Activated B cell treated with CpG ODN at 0.5 μM for 24 hours (primary cell): ENCODE measurements around the gene ZNF212. TPM values are rescaled to one million over a fixed set of nuclear protein-coding genes. Genes with fewer than 3 reads are reported as not detected.

Source experiments
- ATAC-seq: fragments of 200-7000 bp; cut with Tn5 transposase; one replicate; pipeline ENCODE4 v1.10.0; 2021; ENCODE audit warnings: low read depth, mild to moderate bottlenecking, moderate library complexity
- CTCF ChIA-PET: fragments of 350-600 bp; sonication (Branson Sonifier 250); formaldehyde crosslinking; loops from one replicate; lab custom pipeline; 2021; ENCODE audit warnings: antibody characterized with exemption; lab: Charles Lee
- POLR2A ChIA-PET: fragments of 350-600 bp; sonication (Branson Sonifier 250); formaldehyde crosslinking; loops from one replicate; lab custom pipeline; 2021; ENCODE audit warnings: antibody characterized with exemption; lab: Charles Lee
- DNase-seq: peaks from one replicate; pipeline ENCODE4 v3.0.0; 2022
- H3K27ac Mint-ChIP-seq: one replicate; pipeline ENCODE4 v1.8.0; 2020; ENCODE audit warnings: mixed read lengths
- H3K27me3 Mint-ChIP-seq: one replicate; pipeline ENCODE4 v1.8.0; 2021; ENCODE audit warnings: mixed read lengths
- H3K36me3 Mint-ChIP-seq: one replicate; pipeline ENCODE4 v1.8.0; 2021; ENCODE audit warnings: low read depth, mixed read lengths
- H3K4me1 Mint-ChIP-seq: one replicate; pipeline ENCODE4 v1.8.0; 2021; ENCODE audit warnings: mixed read lengths
- H3K4me3 Mint-ChIP-seq: one replicate; pipeline ENCODE4 v1.8.0; 2020; ENCODE audit warnings: mild to moderate bottlenecking, mixed read lengths
- H3K9me3 Mint-ChIP-seq: one replicate; pipeline ENCODE4 v1.8.0; 2020; ENCODE audit warnings: mixed read lengths
- intact Hi-C: fragments of 100-400 bp; cut with micrococcal nuclease; formaldehyde crosslinking; loops from one replicate; pipeline ENCODE4 v1.15.1; 2024
- total RNA-seq: library from RNA; stranded (reverse); gene quantifications from 2 replicates; pipeline ENCODE4 v1.2.3, GENCODE V29; 2022
- TF ChIP-seq, protein P1 (sequence below): fragments of 200-600 bp; IDR thresholded peaks from one replicate; pipeline ENCODE4 v1.8.0; 2022; ENCODE audit warnings: antibody characterized with exemption, mild to moderate bottlenecking

ZNF212 gene
- total RNA-seq, 1 donor from 2014 or later, result 21.0 TPM

DNA sequence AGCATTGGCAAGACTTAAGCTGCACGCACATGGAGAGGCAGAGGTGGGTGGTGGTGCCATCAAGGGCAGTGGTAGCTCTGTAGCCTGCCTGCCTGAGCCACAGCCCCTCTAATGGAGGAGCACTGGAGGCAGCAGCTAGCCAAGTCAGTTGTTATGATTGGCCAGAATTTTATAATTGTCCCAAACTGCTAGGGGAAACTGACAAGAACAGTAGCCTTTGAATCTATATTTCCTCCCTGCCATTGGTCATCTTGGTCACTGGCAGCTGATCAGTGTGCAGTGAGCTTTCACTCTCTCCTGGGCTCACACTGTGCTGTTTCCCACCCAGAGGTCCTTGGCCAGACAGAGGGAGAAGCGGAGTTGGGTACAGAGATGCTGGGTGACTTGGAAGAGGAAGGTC, 12.9 kb downstream of the ZNF212 start:
- Mint-ChIP-seq H3K4me1 (peaks cover 12% of the 10 kb centered on the region), H3K36me3 (peaks cover 56% of the 10 kb centered on the region), H3K4me3 (no peak overlapping the region), H3K27me3 (no peaks in the 10 kb centered on the region), H3K27ac (no peak overlapping the region), H3K9me3 (no peaks in the 10 kb centered on the region)
- ChIA-PET POLR2A (interaction anchor here (0.7 kb wide), 1 partner anchor 1184 kb away, joined by 7 read pairs; no protein-coding TSS in a partner anchor), CTCF (interaction anchor here (0.8 to 1.3 kb wide), 2 partner anchors 9 kb away, joined by 3 to 4 read pairs; partner anchors contain the start of gene ZNF783)
- intact Hi-C loops, result no loop called here
- ATAC-seq (no peak), DNase-seq (no peak)
- TF ChIP-seq, protein P1, sequence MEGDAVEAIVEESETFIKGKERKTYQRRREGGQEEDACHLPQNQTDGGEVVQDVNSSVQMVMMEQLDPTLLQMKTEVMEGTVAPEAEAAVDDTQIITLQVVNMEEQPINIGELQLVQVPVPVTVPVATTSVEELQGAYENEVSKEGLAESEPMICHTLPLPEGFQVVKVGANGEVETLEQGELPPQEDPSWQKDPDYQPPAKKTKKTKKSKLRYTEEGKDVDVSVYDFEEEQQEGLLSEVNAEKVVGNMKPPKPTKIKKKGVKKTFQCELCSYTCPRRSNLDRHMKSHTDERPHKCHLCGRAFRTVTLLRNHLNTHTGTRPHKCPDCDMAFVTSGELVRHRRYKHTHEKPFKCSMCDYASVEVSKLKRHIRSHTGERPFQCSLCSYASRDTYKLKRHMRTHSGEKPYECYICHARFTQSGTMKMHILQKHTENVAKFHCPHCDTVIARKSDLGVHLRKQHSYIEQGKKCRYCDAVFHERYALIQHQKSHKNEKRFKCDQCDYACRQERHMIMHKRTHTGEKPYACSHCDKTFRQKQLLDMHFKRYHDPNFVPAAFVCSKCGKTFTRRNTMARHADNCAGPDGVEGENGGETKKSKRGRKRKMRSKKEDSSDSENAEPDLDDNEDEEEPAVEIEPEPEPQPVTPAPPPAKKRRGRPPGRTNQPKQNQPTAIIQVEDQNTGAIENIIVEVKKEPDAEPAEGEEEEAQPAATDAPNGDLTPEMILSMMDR, result no peak

DNA sequence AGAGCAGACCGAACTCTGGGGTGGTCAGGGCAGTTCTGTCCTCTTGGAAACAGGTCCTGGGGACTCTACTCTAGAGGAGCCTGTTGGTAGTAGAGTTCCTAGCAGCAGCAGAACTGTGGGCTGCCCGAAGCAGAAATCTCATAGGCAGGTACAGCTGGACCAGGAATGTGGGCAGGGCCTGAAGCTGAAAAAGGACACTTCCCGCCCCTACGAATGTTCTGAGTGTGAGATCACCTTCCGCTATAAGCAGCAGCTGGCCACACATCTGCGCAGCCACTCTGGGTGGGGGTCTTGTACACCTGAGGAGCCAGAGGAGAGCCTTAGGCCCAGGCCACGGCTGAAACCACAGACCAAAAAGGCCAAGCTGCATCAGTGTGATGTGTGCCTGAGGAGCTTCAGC, 14.2 kb downstream of the ZNF212 start:
- intact Hi-C loops, result no loop called here
- H3K27me3 Mint-ChIP-seq, result no peaks in the 10 kb centered on the region
- ATAC-seq (no peak), DNase-seq (no peak)
- CTCF ChIA-PET, result interaction anchor here (1.3 kb wide), 1 partner anchor 8 kb away, joined by 3 read pairs; no protein-coding TSS in a partner anchor
- no peak overlapping the region for H3K4me3 Mint-ChIP-seq
- TF ChIP-seq, protein P1, result no peak
- H3K4me1 Mint-ChIP-seq, result peaks cover 2% of the 10 kb centered on the region
- POLR2A ChIA-PET, result no interaction called here
- peaks cover 48% of the 10 kb centered on the region for H3K36me3 Mint-ChIP-seq
- no peaks in the 10 kb centered on the region for H3K9me3 Mint-ChIP-seq
- no peak overlapping the region for H3K27ac Mint-ChIP-seq

DNA sequence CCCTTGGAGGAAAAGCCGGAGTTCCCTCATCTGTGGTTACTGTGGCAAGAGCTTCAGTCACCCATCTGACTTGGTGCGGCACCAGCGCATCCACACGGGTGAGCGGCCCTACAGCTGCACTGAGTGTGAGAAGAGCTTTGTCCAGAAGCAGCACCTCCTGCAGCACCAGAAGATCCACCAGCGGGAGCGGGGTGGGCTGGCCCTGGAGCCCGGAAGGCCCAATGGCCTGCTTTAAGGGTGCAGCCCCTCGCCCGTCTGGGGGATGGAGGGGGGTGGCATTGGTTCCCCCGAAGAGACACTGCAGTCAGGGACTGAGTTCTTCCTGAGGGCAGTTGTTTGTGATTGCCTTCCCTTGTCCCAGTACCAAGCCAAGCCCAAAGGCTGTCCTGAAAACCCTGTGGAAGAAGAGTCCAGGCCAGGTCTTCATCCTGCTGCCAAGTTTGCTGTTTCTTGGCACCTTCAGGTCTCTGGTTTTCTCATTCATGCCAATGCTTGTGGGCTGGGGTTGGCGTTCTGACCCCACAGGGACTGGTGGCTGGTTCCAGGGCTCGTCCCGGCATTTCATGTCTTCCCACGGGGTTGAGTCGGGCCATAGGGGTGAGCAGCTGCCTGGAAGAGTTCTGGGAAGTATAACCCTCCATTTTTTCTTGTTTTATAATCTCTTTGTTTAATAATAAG, 14.9 kb downstream of the ZNF212 start:
- TF ChIP-seq, protein P1, result no peak
- POLR2A ChIA-PET, result no interaction called here
- H3K27ac Mint-ChIP-seq, result no peak overlapping the region

DNA sequence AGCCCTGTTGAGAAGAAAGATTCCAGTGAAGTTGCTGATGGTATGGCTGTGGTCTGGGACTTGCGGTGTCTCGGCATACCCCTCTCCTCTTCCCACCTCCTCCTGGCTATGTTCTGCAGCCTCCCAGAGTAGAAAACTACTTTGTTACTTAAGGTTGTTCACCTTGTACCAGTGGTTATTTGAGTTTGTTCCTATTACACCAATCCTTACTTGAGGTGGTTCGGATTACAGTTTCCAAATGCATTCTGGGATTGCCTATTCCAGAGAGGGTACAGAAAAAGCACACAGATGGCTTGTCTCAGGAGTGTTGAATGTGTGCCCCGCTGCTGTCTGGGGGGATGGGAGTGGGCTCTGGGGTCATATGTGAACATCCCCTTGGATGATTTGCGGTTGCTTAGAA, 15.7 kb downstream of the ZNF212 start:
- DNase-seq, result no peak
- no peaks in the 10 kb centered on the region for H3K4me1 Mint-ChIP-seq
- H3K27me3 Mint-ChIP-seq, result no peaks in the 10 kb centered on the region
- no peak overlapping the region for H3K4me3 Mint-ChIP-seq
- TF ChIP-seq, protein P1, result no peak
- CTCF ChIA-PET, result no interaction called here
- peaks cover 45% of the 10 kb centered on the region for H3K36me3 Mint-ChIP-seq
- no peak for ATAC-seq
- intact Hi-C loops, result no loop called here
- no peaks in the 10 kb centered on the region for H3K9me3 Mint-ChIP-seq
- H3K27ac Mint-ChIP-seq, result no peak overlapping the region
- POLR2A ChIA-PET, result no interaction called here

More for the DNA sequence above, 14.9 kb downstream of the ZNF212 start:
- H3K4me3 Mint-ChIP-seq, result no peak overlapping the region
- no peaks in the 10 kb centered on the region for H3K9me3 Mint-ChIP-seq
- H3K36me3 Mint-ChIP-seq, result peaks cover 48% of the 10 kb centered on the region
- intact Hi-C loops, result no loop called here
- H3K4me1 Mint-ChIP-seq, result no peaks in the 10 kb centered on the region
- ATAC-seq, result no peak
- CTCF ChIA-PET, result no interaction called here
- DNase-seq, result no peak
- no peaks in the 10 kb centered on the region for H3K27me3 Mint-ChIP-seq

DNA sequence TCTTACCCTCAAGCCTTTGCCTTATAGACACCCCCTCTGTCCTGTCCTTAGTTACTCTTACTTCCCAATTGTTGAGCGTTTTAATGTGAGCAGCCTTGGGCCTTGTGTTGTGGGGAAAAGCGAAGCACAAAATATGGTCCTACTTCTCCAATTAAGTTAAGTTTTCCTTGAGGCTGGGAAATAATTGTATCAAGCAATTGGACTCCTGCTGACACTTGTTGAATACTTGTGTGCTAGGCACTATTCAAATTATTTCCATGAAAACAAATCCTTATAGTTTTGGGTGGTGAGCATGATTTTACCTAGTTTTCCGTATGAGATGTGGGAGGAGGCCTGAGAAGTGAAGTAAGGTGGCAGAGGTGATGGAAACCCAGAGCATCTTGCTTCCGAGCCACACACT, 17.1 kb downstream of the ZNF212 start:
- no peak for ATAC-seq
- intact Hi-C loops, result no loop called here
- TF ChIP-seq, protein P1, result no peak
- Mint-ChIP-seq H3K4me1 (peaks cover 6% of the 10 kb centered on the region), H3K27me3 (no peaks in the 10 kb centered on the region), H3K27ac (no peak overlapping the region), H3K36me3 (peaks cover 39% of the 10 kb centered on the region), H3K4me3 (no peak overlapping the region), H3K9me3 (no peaks in the 10 kb centered on the region)
- ChIA-PET POLR2A (no interaction called here), CTCF (no interaction called here)
- DNase-seq, result no peak
